Smooth muscle cell (in vitro differentiated cells): ENCODE measurements around the gene DUS1L. TPM values are rescaled to one million over a fixed set of nuclear protein-coding genes. Genes with fewer than 3 reads are reported as not detected.

ENCODE experiments used
- DNase-seq: peaks from one replicate; lab custom pipeline; 2025; ENCODE audit not compliant: unreplicated experiment; lab: John Stamatoyannopoulos, UW
- H2AFZ ChIP-seq: fragments of 200-600 bp; sonication (generic); 2 replicates; pipeline ENCODE4 v1.6.0; 2016; ENCODE audit warnings: antibody characterized with exemption, low read depth, mild to moderate bottlenecking
- H3F3A ChIP-seq: fragments of 200-600 bp; sonication (generic); 2 replicates; pipeline ENCODE4 v1.6.0; 2017; ENCODE audit warnings: antibody characterized with exemption, low read depth
- H3K27ac ChIP-seq: fragments of 200-600 bp; sonication (generic); 2 replicates; pipeline ENCODE4 v1.5.1; 2016; ENCODE audit warnings: low read depth, mild to moderate bottlenecking
- H3K27me3 ChIP-seq: fragments of 200-600 bp; sonication (generic); 2 replicates; pipeline ENCODE4 v1.6.1; 2016; ENCODE audit warnings: low read depth, mild to moderate bottlenecking
- H3K36me3 ChIP-seq: fragments of 200-600 bp; sonication (generic); 2 replicates; pipeline ENCODE4 v1.5.1; 2016; ENCODE audit warnings: low read depth
- H3K4me1 ChIP-seq: fragments of 200-600 bp; sonication (generic); 2 replicates; pipeline ENCODE4 v1.5.1; 2016; ENCODE audit warnings: low read depth
- H3K4me2 ChIP-seq: fragments of 200-600 bp; sonication (generic); 2 replicates; pipeline ENCODE4 v1.6.0; 2016; ENCODE audit warnings: mild to moderate bottlenecking
- H3K4me3 ChIP-seq: fragments of 200-600 bp; sonication (generic); 2 replicates; pipeline ENCODE4 v1.5.1; 2016; ENCODE audit warnings: mild to moderate bottlenecking
- H3K79me2 ChIP-seq: fragments of 200-600 bp; sonication (generic); 2 replicates; pipeline ENCODE4 v1.6.0; 2016; ENCODE audit warnings: low read depth, mild to moderate bottlenecking
- H3K9ac ChIP-seq: fragments of 200-600 bp; sonication (generic); 2 replicates; pipeline ENCODE4 v1.6.0; 2016; ENCODE audit warnings: low read depth
- H3K9me3 ChIP-seq: fragments of 200-600 bp; sonication (generic); replicated peaks from 2 replicates; pipeline ENCODE4 v1.5.1; 2016; ENCODE audit warnings: low read depth
- H4K20me1 ChIP-seq: fragments of 200-600 bp; sonication (generic); 2 replicates; pipeline ENCODE4 v1.6.0; 2016; ENCODE audit warnings: low read depth
- CTCF ChIP-seq: fragments of 200-600 bp; sonication (generic); IDR thresholded peaks from 2 replicates; pipeline ENCODE4 v1.5.1; 2017; ENCODE audit warnings: borderline replicate concordance, mild to moderate bottlenecking, antibody characterized with exemption; ENCODE audit not compliant: insufficient read depth, poor library complexity, severe bottlenecking
- WGBS: methylation state at CpG from one replicate; pipeline ENCODE4 v1.1.7; 2016; ENCODE audit warnings: low lambda C conversion rate; 5-methylcytosine and 5-hydroxymethylcytosine counted together
- polyA plus RNA-seq: library from polyadenylated mRNA; unstranded; fragments of >200 nt; fragmentation: Nextera tagmentation; extraction: Ambion mirVana; gene quantifications from 2 replicates; pipeline ENCODE4 v1.2.1, GENCODE V29; 2016
- total RNA-seq: library from RNA; depleted of rRNA; stranded (reverse); fragments of >200 nt; gene quantifications from 2 replicates; pipeline ENCODE4 v1.2.3, GENCODE V29; 2014

DUS1L gene
- total and polyA plus RNA-seq, 2 experiments from 2014 or later: 49.4 to 125 TPM

GRCh38 chr17:82050152-82050760 lies 15.3 kb downstream of the DUS1L start:
- no peak overlapping the region for H3K27ac ChIP-seq
- no peaks in the 10 kb centered on the region for H3K9me3 ChIP-seq
- peaks cover 23% of the 10 kb centered on the region for H3K79me2 ChIP-seq
- H3K4me3 ChIP-seq: peak overlapping the region; percentile 55
- no peak for TF ChIP-seq CTCF
- peaks cover 7% of the 10 kb centered on the region for H4K20me1 ChIP-seq
- 95% methylated on average over 28 of the region's 28 CpGs for WGBS
- H2AFZ ChIP-seq: no peak overlapping the region
- no peaks in the 10 kb centered on the region for H3K27me3 ChIP-seq
- peaks cover 16% of the 10 kb centered on the region for H3K4me1 ChIP-seq
- peak overlapping the region; percentile 87 for H3K4me2 ChIP-seq
- no peak for DNase-seq
- H3K9ac ChIP-seq: peak overlapping the region; percentile 68
- H3F3A ChIP-seq: no peaks in the 10 kb centered on the region
- H3K36me3 ChIP-seq: no peaks in the 10 kb centered on the region

- Histone ChIP-seq H3K27me3 (no peaks in the 10 kb centered on the region), H3K79me2 (peaks cover 23% of the 10 kb centered on the region), H3K9ac (no peak overlapping the region), H3F3A (no peaks in the 10 kb centered on the region), H2AFZ (no peak overlapping the region), H3K4me1 (peaks cover 16% of the 10 kb centered on the region), H3K9me3 (no peaks in the 10 kb centered on the region), H4K20me1 (peaks cover 7% of the 10 kb centered on the region), H3K4me3 (no peak overlapping the region), H3K4me2 (no peak overlapping the region), H3K27ac (no peak overlapping the region), H3K36me3 (no peaks in the 10 kb centered on the region)
- no peak for TF ChIP-seq CTCF
- WGBS: 97% methylated on average over 16 of the region's 16 CpGs
- DNase-seq: no peak
Observed at GRCh38 chr17:82049521-82049971, 16.1 kb downstream of the DUS1L start.

- no peak overlapping the region for H3K4me3 ChIP-seq
- H3K4me2 ChIP-seq: no peak overlapping the region
- no peak for TF ChIP-seq CTCF
- H3K36me3 ChIP-seq: no peaks in the 10 kb centered on the region
- H4K20me1 ChIP-seq: peaks cover 7% of the 10 kb centered on the region
- H3K79me2 ChIP-seq: peaks cover 23% of the 10 kb centered on the region
- WGBS: 92% methylated on average over 8 of the region's 8 CpGs
- H3F3A ChIP-seq: no peaks in the 10 kb centered on the region
- H3K4me1 ChIP-seq: peaks cover 16% of the 10 kb centered on the region
- no peaks in the 10 kb centered on the region for H3K27me3 ChIP-seq
- H3K9me3 ChIP-seq: no peaks in the 10 kb centered on the region
- DNase-seq: no peak
- no peak overlapping the region for H2AFZ ChIP-seq
- no peak overlapping the region for H3K27ac ChIP-seq
- H3K9ac ChIP-seq: no peak overlapping the region
Observed at GRCh38 chr17:82049106-82049505, 16.5 kb downstream of the DUS1L start.

- no peak overlapping the region for H3K4me2 ChIP-seq
- H2AFZ ChIP-seq: no peak overlapping the region
- H3F3A ChIP-seq: no peaks in the 10 kb centered on the region
- no peak for TF ChIP-seq CTCF
- H3K4me1 ChIP-seq: peaks cover 16% of the 10 kb centered on the region
- H3K27ac ChIP-seq: no peak overlapping the region
- H3K36me3 ChIP-seq: no peaks in the 10 kb centered on the region
- H3K27me3 ChIP-seq: no peaks in the 10 kb centered on the region
- H3K9me3 ChIP-seq: no peaks in the 10 kb centered on the region
- 98% methylated on average over 10 of the region's 20 CpGs for WGBS
- DNase-seq: no peak
- peaks cover 7% of the 10 kb centered on the region for H4K20me1 ChIP-seq
- no peak overlapping the region for H3K9ac ChIP-seq
- H3K4me3 ChIP-seq: no peak overlapping the region
- peaks cover 22% of the 10 kb centered on the region for H3K79me2 ChIP-seq
Observed at GRCh38 chr17:82048571-82048971, 17.0 kb downstream of the DUS1L start.
